Spleen (tissue), 11 donors: ENCODE results near the gene GLIS1. TPM values are rescaled to one million over a fixed set of nuclear protein-coding genes. Genes with fewer than 3 reads are reported as not detected.

Experiments
- DNase-seq: peaks from one replicate; pipeline ENCODE4 v3.0.0-alpha.2; 2020
- H3K27ac ChIP-seq, 8 donors: fragments of 200-600 bp; sonication (generic) in 7 of 8; 1 replicate in 4 of 8; 2 replicates in 4 of 8; pipeline versions ENCODE4 v1.5.0 to v1.8.0; 2016 to 2021; ENCODE audit warnings: inconsistent platforms in 4 of 8, mild to moderate bottlenecking in 4 of 8, moderate library complexity in 1 of 8
- H3K27me3 ChIP-seq, 7 donors: fragments of 200-600 bp; sonication (generic) in 6 of 7; replicated peaks in 1 of 7; 1 replicate in 4 of 7; 2 replicates in 3 of 7; pipeline versions ENCODE4 v1.5.0 to v1.8.0; 2016 to 2021; ENCODE audit warnings: inconsistent platforms in 3 of 7, mild to moderate bottlenecking in 1 of 7
- H3K36me3 ChIP-seq, 6 donors: fragments of 200-600 bp; sonication (generic) in 5 of 6; 1 replicate in 4 of 6; 2 replicates in 2 of 6; pipeline versions ENCODE4 v1.5.0 to v1.8.0; 2016 to 2021; ENCODE audit warnings: inconsistent platforms in 2 of 6
- H3K4me1 ChIP-seq, 6 donors: fragments of 200-600 bp; sonication (generic) in 5 of 6; 1 replicate in 3 of 6; 2 replicates in 3 of 6; pipeline versions ENCODE4 v1.5.0 to v1.8.0; 2016 to 2021; ENCODE audit warnings: inconsistent platforms in 3 of 6
- H3K4me3 ChIP-seq, 8 donors: fragments of 200-600 bp; sonication (generic) in 7 of 8; 1 replicate in 4 of 8; 2 replicates in 4 of 8; pipeline versions ENCODE4 v1.5.0 to v1.8.0; 2016 to 2021; ENCODE audit warnings: inconsistent platforms in 4 of 8, mild to moderate bottlenecking in 4 of 8, moderate library complexity in 2 of 8
- H3K9me3 ChIP-seq, 8 donors: fragments of 200-600 bp; sonication (generic) in 7 of 8; 1 replicate in 4 of 8; 2 replicates in 4 of 8; pipeline versions ENCODE4 v1.5.0 to v1.8.0; 2016 to 2021; ENCODE audit warnings: inconsistent platforms in 4 of 8
- CTCF ChIP-seq, 11 experiments: fragments of 200-600 bp in 7 of 11; fragments of 450-650 bp in 4 of 11; sonication (generic) in 4 of 11; IDR thresholded peaks in 8 of 11; conservative IDR thresholded peaks in 3 of 11; 1 replicate in 7 of 11; 2 replicates in 4 of 11; pipeline versions ENCODE4 v1.4.0 to v1.8.0; 2016 to 2021; ENCODE audit warnings: antibody characterized with exemption in 11 of 11, inconsistent platforms in 4 of 11, mild to moderate bottlenecking in 1 of 11
- POLR2A ChIP-seq, 3 donors: fragments of 450-650 bp; IDR thresholded peaks; one replicate each; pipeline ENCODE4 v1.5.1; 2017; ENCODE audit warnings: antibody characterized with exemption in 3 of 3, mild to moderate bottlenecking in 1 of 3
- POLR2AphosphoS5 ChIP-seq, 3 donors: sonication (generic); formaldehyde crosslinking; IDR thresholded peaks; one replicate each; pipeline ENCODE4 v1.5.1; 2017; ENCODE audit warnings: antibody characterized with exemption in 3 of 3
- WGBS, 5 donors: extraction: QIAGEN DNeasy Blood & Tissue Kit in 3 of 5; methylation state at CpG; one replicate each; pipeline versions ENCODE4 v1.1.5 to v1.1.7; 2013 to 2018; 5-methylcytosine and 5-hydroxymethylcytosine counted together
- intact Hi-C: fragments of 100-400 bp; cut with DNase I; formaldehyde crosslinking; loops from one replicate; pipeline ENCODE4 v1.15.0; 2023; ENCODE audit warnings: low total_unique reads
- polyA plus RNA-seq, 3 donors: library from polyadenylated mRNA; stranded (reverse); fragments of 200-250 nt; gene quantifications; one replicate each; pipeline ENCODE4 v1.2.1, GENCODE V29; 2013
- total RNA-seq, 7 donors: library from RNA; depleted of rRNA in 3 of 7; stranded (reverse); fragments of >200 nt in 3 of 7; fragmentation: NEBNext Ultra II Directional in 4 of 7; extraction: Animal tissue kit (Norgen Biotek cat#: 25700) in 4 of 7; gene quantifications; one replicate each; pipeline versions ENCODE4 v1.1.0 to v1.2.1, GENCODE V29; 2016 to 2021
- donor health status: healthy with polysubstance abuse.
- donor health status: DM: no; HTN: no; CAD: no; lungs with moderate emphysema.
- donor health status: DM: no; HTN: no; CAD: no.
- donor health status: Bipolar disorder and iron deficiency.
- donor health status: healthy.
- donor health status: DM: no; HTN: no; CAD: no.
- donor health status: DM: yes; HTN: yes; CAD: no.

Gene GLIS1
- total and polyA plus RNA-seq, 10 donors = 0.04 to 0.39 (median 0.26) TPM; not detected in 5

- no peak for DNase-seq
- H3K4me1 ChIP-seq = no peaks in the 10 kb centered on the region
- no peak overlapping the region for H3K4me3 ChIP-seq
- no peak for TF ChIP-seq CTCF (IDR thresholded peaks at IDR 0.05 in 8 of 11, conservative IDR thresholded peaks at IDR 0.05 in 3 of 11)
- TF ChIP-seq POLR2A (IDR thresholded peaks at IDR 0.05) = no peak
- no peak for TF ChIP-seq POLR2AphosphoS5 (IDR thresholded peaks at IDR 0.05)
- WGBS, 5 donors = 40 to 96% (median 95%) methylated on average over 1 of the region's 1 CpG
- no peak overlapping the region for H3K27ac ChIP-seq
- no peaks in the 10 kb centered on the region for H3K27me3 ChIP-seq
- H3K9me3 ChIP-seq = no peaks in the 10 kb centered on the region
- H3K36me3 ChIP-seq = peaks cover 0 to 90% (median 5%) of the 10 kb centered on the region in 6 donors
- intact Hi-C loops = no loop called here
Measured at GRCh38 chr1:53777272-53777671, 38.3 kb upstream of the GLIS1 start.

GRCh38 chr1:53771648-53772047 is 32.7 kb upstream of the GLIS1 start:
- intact Hi-C loops = no loop called here
- 91 to 95% (median 92%) methylated on average over 2 of the region's 2 CpGs for WGBS, 5 donors
- Histone ChIP-seq H3K27ac (no peak overlapping the region), H3K9me3 (no peaks in the 10 kb centered on the region), H3K4me1 (peaks cover 0 to 12% (median under 1%) of the 10 kb centered on the region in 6 donors), H3K27me3 (no peaks in the 10 kb centered on the region), H3K36me3 (peaks cover 0 to 85% (median 15%) of the 10 kb centered on the region in 6 donors), H3K4me3 (no peak overlapping the region)
- no peak for DNase-seq
- TF ChIP-seq CTCF (IDR thresholded peaks at IDR 0.05 in 8 of 11, conservative IDR thresholded peaks at IDR 0.05 in 3 of 11) (no peak), POLR2A (IDR thresholded peaks at IDR 0.05) (no peak), POLR2AphosphoS5 (IDR thresholded peaks at IDR 0.05) (no peak)

- no peak for TF ChIP-seq POLR2A (IDR thresholded peaks at IDR 0.05)
- TF ChIP-seq CTCF (IDR thresholded peaks at IDR 0.05 in 8 of 11, conservative IDR thresholded peaks at IDR 0.05 in 3 of 11) = no peak
- TF ChIP-seq POLR2AphosphoS5 (IDR thresholded peaks at IDR 0.05) = no peak
- no peak overlapping the region for H3K27ac ChIP-seq
- no peak overlapping the region for H3K4me3 ChIP-seq
- peaks cover 0 to 79% (median 15%) of the 10 kb centered on the region in 6 donors for H3K36me3 ChIP-seq
- peaks cover 0 to 24% (median 8%) of the 10 kb centered on the region in 6 donors for H3K4me1 ChIP-seq
- intact Hi-C loops = no loop called here
- WGBS, 5 donors = 84 to 100% (median 90%) methylated on average over 1 of the region's 1 CpG
- H3K9me3 ChIP-seq = no peaks in the 10 kb centered on the region
- H3K27me3 ChIP-seq = no peaks in the 10 kb centered on the region
- no peak for DNase-seq
Measured at GRCh38 chr1:53769780-53770179, 30.8 kb upstream of the GLIS1 start.

- H3K4me1 ChIP-seq = peaks cover 0 to 24% (median 8%) of the 10 kb centered on the region in 6 donors
- no peaks in the 10 kb centered on the region for H3K27me3 ChIP-seq
- TF ChIP-seq CTCF (IDR thresholded peaks at IDR 0.05 in 8 of 11, conservative IDR thresholded peaks at IDR 0.05 in 3 of 11) (no peak), POLR2AphosphoS5 (IDR thresholded peaks at IDR 0.05) (no peak), POLR2A (IDR thresholded peaks at IDR 0.05) (no peak)
- H3K36me3 ChIP-seq = peaks cover 0 to 73% (median 15%) of the 10 kb centered on the region in 6 donors
- no peaks in the 10 kb centered on the region for H3K9me3 ChIP-seq
- no peak for DNase-seq
- intact Hi-C loops = no loop called here
- 97 to 100% (median 98%) methylated on average over 1 of the region's 1 CpG for WGBS, 5 donors
- H3K4me3 ChIP-seq = no peak overlapping the region
- H3K27ac ChIP-seq = no peak overlapping the region
Measured at GRCh38 chr1:53769184-53769583, 30.2 kb upstream of the GLIS1 start.
